HepG2 (cell line): Measurements from ENCODE around the gene FRMD8. TPM values are rescaled to one million over a fixed set of nuclear protein-coding genes. Genes with fewer than 3 reads are reported as not detected.

Experiments
- E2F2 ChIP-seq: sonication (generic); formaldehyde crosslinking; IDR thresholded peaks from 2 replicates; pipeline ENCODE4 v1.4.0; 2020; ENCODE audit warnings: missing genetic modification reagents, borderline replicate concordance
- EHMT2 ChIP-seq: fragments of 200-600 bp; sonication (generic); IDR thresholded peaks from 2 replicates; pipeline ENCODE4 v1.7.0; 2017; ENCODE audit warnings: antibody characterized with exemption, low read depth, low read length, borderline replicate concordance
- HMGXB3 ChIP-seq: sonication (generic); formaldehyde crosslinking; IDR thresholded peaks from 2 replicates; pipeline ENCODE4 v1.4.0; 2020; ENCODE audit warnings: missing genetic modification reagents, borderline replicate concordance
- HNRNPH1 ChIP-seq: fragments of 200-400 bp; formaldehyde crosslinking; optimal IDR thresholded peaks from 2 replicates; pipeline ENCODE3; 2017; ENCODE audit warnings: mild to moderate bottlenecking, low read depth, low read length
- HOXA7 ChIP-seq: sonication (generic); formaldehyde crosslinking; IDR thresholded peaks from 2 replicates; pipeline ENCODE4 v1.8.1; 2022; ENCODE audit warnings: mild to moderate bottlenecking, missing genetic modification reagents, moderate library complexity
- KDM5A ChIP-seq: fragments of 200-600 bp; sonication (generic); IDR thresholded peaks from 2 replicates; pipeline ENCODE4 v1.7.0; 2018; ENCODE audit warnings: antibody characterized with exemption, mild to moderate bottlenecking, low read length, borderline replicate concordance
- MYNN ChIP-seq: sonication (generic); formaldehyde crosslinking; IDR thresholded peaks from 2 replicates; pipeline ENCODE4 v1.4.0; 2020; ENCODE audit warnings: mild to moderate bottlenecking, low read depth, missing genetic modification reagents
- RAD21 ChIP-seq: fragments of 450-650 bp; formaldehyde crosslinking; IDR thresholded peaks from 2 replicates; pipeline ENCODE4 v1.5.0; 2020; ENCODE audit warnings: mild to moderate bottlenecking
- TARDBP ChIP-seq: sonication (generic); formaldehyde crosslinking; IDR thresholded peaks from 2 replicates; pipeline ENCODE4 v1.8.0; 2022; ENCODE audit warnings: mild to moderate bottlenecking, missing genetic modification reagents
- TBL1XR1 ChIP-seq: fragments of 150-350 bp; IDR thresholded peaks from 2 replicates; pipeline ENCODE4 v1.6.1; 2014; ENCODE audit warnings: borderline replicate concordance, low read length; ENCODE audit not compliant: partially characterized antibody
- TOPORS ChIP-seq: sonication (generic); formaldehyde crosslinking; IDR thresholded peaks from 2 replicates; pipeline ENCODE4 v1.8.0; 2023; ENCODE audit warnings: mild to moderate bottlenecking, missing genetic modification reagents
- U2AF2 ChIP-seq: fragments of 200-400 bp; formaldehyde crosslinking; IDR thresholded peaks from 2 replicates; pipeline ENCODE4 v1.6.1; 2017; ENCODE audit warnings: low read depth, mild to moderate bottlenecking, low read length
- YY1 ChIP-seq: IDR thresholded peaks from 2 replicates; pipeline ENCODE4 v1.6.1; 2011; ENCODE audit warnings: low read length, low read depth, moderate library complexity, mild to moderate bottlenecking; ENCODE audit not compliant: insufficient read depth, insufficient replicate concordance
- ZC3H13 ChIP-seq: sonication (generic); formaldehyde crosslinking; IDR thresholded peaks from 2 replicates; pipeline ENCODE4 v1.8.1; 2023; ENCODE audit warnings: mild to moderate bottlenecking, missing genetic modification reagents, moderate library complexity
- ZNF180 ChIP-seq: sonication (generic); formaldehyde crosslinking; IDR thresholded peaks from 2 replicates; pipeline ENCODE4 v1.4.0; 2020; ENCODE audit warnings: low read depth, missing genetic modification reagents, borderline replicate concordance
- ZNF253 ChIP-seq: sonication (generic); formaldehyde crosslinking; IDR thresholded peaks from 2 replicates; pipeline ENCODE4 v1.8.0; 2022; ENCODE audit warnings: mild to moderate bottlenecking, missing genetic modification reagents, borderline replicate concordance
- ZNF274 ChIP-seq: sonication (generic); formaldehyde crosslinking; IDR thresholded peaks from 2 replicates; pipeline ENCODE4 v1.5.1; 2020; ENCODE audit warnings: mild to moderate bottlenecking, missing genetic modification reagents
- ZNF276 ChIP-seq: sonication (generic); formaldehyde crosslinking; IDR thresholded peaks from 2 replicates; pipeline ENCODE4 v1.4.0; 2020; ENCODE audit warnings: mild to moderate bottlenecking, low read depth, missing genetic modification reagents
- ZNF33B ChIP-seq: sonication (generic); formaldehyde crosslinking; IDR thresholded peaks from 2 replicates; pipeline ENCODE4 v1.5.1; 2020; ENCODE audit warnings: mild to moderate bottlenecking, missing genetic modification reagents
- ZNF549 ChIP-seq: sonication (generic); formaldehyde crosslinking; IDR thresholded peaks from 2 replicates; pipeline ENCODE4 v1.5.0; 2020; ENCODE audit warnings: missing genetic modification reagents
- ZNF556 ChIP-seq: sonication (generic); formaldehyde crosslinking; IDR thresholded peaks from 2 replicates; pipeline ENCODE4 v1.4.0; 2020; ENCODE audit warnings: mild to moderate bottlenecking, missing genetic modification reagents, borderline replicate concordance
- ZNF75D ChIP-seq: sonication (generic); formaldehyde crosslinking; IDR thresholded peaks from 2 replicates; pipeline ENCODE4 v1.8.1; 2023; ENCODE audit warnings: missing genetic modification reagents, mild to moderate bottlenecking, borderline replicate concordance
- ZNF878 ChIP-seq: sonication (generic); formaldehyde crosslinking; IDR thresholded peaks from 2 replicates; pipeline ENCODE4 v1.8.1; 2023; ENCODE audit warnings: mild to moderate bottlenecking, missing genetic modification reagents, moderate library complexity
- polyA plus RNA-seq, 8 experiments: library from polyadenylated mRNA; depleted of rRNA in 3 of 8; stranded (reverse) in 7 of 8; unstranded in 1 of 8; fragments of >200 nt; fragmentation: Illumina TruSeq in 4 of 8; extraction: Trizol in 4 of 8; gene quantifications; 2 replicates each; pipeline versions ENCODE4 v1.2.1 to v1.2.3, GENCODE V29; 2011 to 2016; ENCODE audit warnings: low read depth in 4 of 8, missing spikeins in 1 of 8, mixed read lengths in 1 of 8; ENCODE audit not compliant: insufficient read depth in 1 of 8
- total RNA-seq, 5 experiments: library from RNA; depleted of rRNA; stranded (reverse); fragments of >200 nt; fragmentation: Illumina TruSeq; extraction: Trizol; gene quantifications; 2 replicates each; pipeline ENCODE4 v1.2.3, GENCODE V29; 2016; ENCODE audit warnings: low read depth in 1 of 5

FRMD8 gene
- total and polyA plus RNA-seq, 2 of the 13 experiments (the other 11 are each of a cell fraction or from before 2014, with no cell fraction given): 5.8 to 20.6 TPM

- TF ChIP-seq ZNF180 (no peak), E2F2 (CRISPR knock-in tag) (no peak), MYNN (CRISPR knock-in tag) (no peak), YY1 (peak; percentile 82), ZNF878 (CRISPR knock-in tag) (peak; percentile 91), HOXA7 (CRISPR knock-in tag) (no peak), ZNF33B (CRISPR knock-in tag) (no peak), ZNF253 (no peak), KDM5A (no peak), ZNF75D (CRISPR knock-in tag) (no peak), EHMT2 (no peak), ZNF276 (CRISPR knock-in tag) (no peak), TOPORS (CRISPR knock-in tag) (no peak; the same call in 1 of the 2 replicates), U2AF2 (0 out of 2 replicates have a peak, but pooled peaks have one; percentile 40), ZC3H13 (CRISPR knock-in tag) (no peak), ZNF549 (no peak), HMGXB3 (peak; percentile 39; the same call in 1 of the 2 replicates), TBL1XR1 (no peak), ZNF274 (peak; percentile 64), ZNF556 (CRISPR knock-in tag) (peak; percentile 83; the same call in 1 of the 2 replicates), TARDBP (peak; percentile 92), RAD21 (CRISPR knock-in tag) (peak; percentile 95), HNRNPH1 (no peak)
Measured at GRCh38 chr11:65382033-65382803, 4.2 kb upstream of the FRMD8 start, which contains the start of gene SLC25A45 (continued).
